Measurements from ENCODE around the gene CEMIP2.

DNA sequence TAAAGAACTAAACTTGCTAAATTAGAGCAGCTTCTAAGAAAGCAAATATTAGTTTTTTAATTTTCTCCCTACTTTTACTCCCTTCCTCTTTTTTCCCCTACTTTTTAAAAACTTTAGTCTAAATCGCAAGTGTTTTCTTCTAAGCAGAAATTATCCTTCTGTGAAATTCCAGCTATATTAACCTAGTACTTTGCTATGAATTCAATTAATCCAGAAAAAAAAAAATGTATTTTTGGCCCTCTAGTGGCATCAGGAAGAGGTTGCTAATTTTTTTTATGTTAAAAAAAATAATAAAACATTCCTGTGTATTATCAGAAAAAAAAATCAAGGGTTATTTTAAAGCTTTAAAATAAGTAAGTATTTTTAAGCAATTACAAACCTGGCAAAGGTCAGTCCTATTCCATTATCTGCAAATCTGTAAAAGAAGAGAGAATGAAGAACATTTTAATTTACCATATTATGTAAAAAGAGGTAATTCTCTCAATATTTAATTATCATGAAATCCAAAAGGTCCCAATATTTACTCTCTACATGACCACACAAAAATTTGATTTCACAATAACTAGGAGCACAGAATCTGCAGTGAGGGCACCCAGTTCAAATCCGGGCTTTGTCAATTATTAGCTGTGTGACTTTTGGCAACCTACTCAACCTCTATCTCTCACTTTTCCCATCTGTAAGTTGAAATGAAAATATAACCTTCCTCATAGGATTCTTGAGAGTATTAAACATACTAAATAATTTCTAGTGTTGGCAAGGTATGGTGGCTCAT, 52.0 kb downstream of the CEMIP2 start:
- TF ChIP-seq, protein P1, sequence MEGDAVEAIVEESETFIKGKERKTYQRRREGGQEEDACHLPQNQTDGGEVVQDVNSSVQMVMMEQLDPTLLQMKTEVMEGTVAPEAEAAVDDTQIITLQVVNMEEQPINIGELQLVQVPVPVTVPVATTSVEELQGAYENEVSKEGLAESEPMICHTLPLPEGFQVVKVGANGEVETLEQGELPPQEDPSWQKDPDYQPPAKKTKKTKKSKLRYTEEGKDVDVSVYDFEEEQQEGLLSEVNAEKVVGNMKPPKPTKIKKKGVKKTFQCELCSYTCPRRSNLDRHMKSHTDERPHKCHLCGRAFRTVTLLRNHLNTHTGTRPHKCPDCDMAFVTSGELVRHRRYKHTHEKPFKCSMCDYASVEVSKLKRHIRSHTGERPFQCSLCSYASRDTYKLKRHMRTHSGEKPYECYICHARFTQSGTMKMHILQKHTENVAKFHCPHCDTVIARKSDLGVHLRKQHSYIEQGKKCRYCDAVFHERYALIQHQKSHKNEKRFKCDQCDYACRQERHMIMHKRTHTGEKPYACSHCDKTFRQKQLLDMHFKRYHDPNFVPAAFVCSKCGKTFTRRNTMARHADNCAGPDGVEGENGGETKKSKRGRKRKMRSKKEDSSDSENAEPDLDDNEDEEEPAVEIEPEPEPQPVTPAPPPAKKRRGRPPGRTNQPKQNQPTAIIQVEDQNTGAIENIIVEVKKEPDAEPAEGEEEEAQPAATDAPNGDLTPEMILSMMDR (IDR thresholded peaks at IDR 0.05 in 4 of 5, conservative IDR thresholded peaks at IDR 0.05 in 1 of 5), result peak in 3 of 5 experiments; percentile 5 to 43 (median 18)
- no peak for TF ChIP-seq POLR2A (IDR thresholded peaks at IDR 0.05)
